ENCODE measurements around the gene EDDM3A. TPM values are rescaled to one million over a fixed set of nuclear protein-coding genes. Genes with fewer than 3 reads are reported as not detected.
A peak's percentile ranks its signal among the peaks of the same experiment; 100 is the strongest.

The EDDM3A gene
- total and polyA plus RNA-seq, 2 experiments from 2014 or later: not detected

- Mint-ChIP-seq H3K4me3 (no peak overlapping the region), H3K36me3 (ENCODE audit: low read depth) (peaks cover 65% of the 10 kb centered on the region), H3K4me1 (peaks cover 21% of the 10 kb centered on the region), H3K9me3 (no peaks in the 10 kb centered on the region), H3K27me3 (ENCODE audit: insufficient read depth, low read depth, poor library complexity) (peaks cover 8% of the 10 kb centered on the region), H3K27ac (peak overlapping the region; percentile 91)
- Histone ChIP-seq H3K4me1 (ENCODE audit: insufficient read depth) (no peaks in the 10 kb centered on the region), H4K20me1 (replicated peaks; ENCODE audit: insufficient read depth) (no peaks in the 10 kb centered on the region), H3K79me2 (replicated peaks; ENCODE audit: insufficient read depth) (no peaks in the 10 kb centered on the region), H3K36me3 (ENCODE audit: insufficient read depth) (no peaks in the 10 kb centered on the region), H3K27me3 (ENCODE audit: insufficient read depth) (no peaks in the 10 kb centered on the region), H3K4me2 (no peak overlapping the region), H2AFZ (no peak overlapping the region), H3F3A (replicated peaks; ENCODE audit: low read depth) (no peaks in the 10 kb centered on the region), H3K27ac (ENCODE audit: low read depth) (no peak overlapping the region), H3K9me2 (ENCODE audit: insufficient read depth) (no peaks in the 10 kb centered on the region), H3K4me3 (no peak overlapping the region)
- DNase-seq (ENCODE audit: low spot score) (no peak), ATAC-seq (no peak)
- no peak for TF ChIP-seq ZNF114 (CRISPR knock-in tag; IDR thresholded peaks at IDR 0.05)
- TF ChIP-seq JUNB (IDR thresholded peaks at IDR 0.05; ENCODE audit: unreplicated experiment): no peak
These were observed 47.7 kb upstream of the EDDM3A start for GRCh38 chr14:20698018-20698329.

GRCh38 chr14:20698934-20699333 lies 46.8 kb upstream of the EDDM3A start:
- peaks cover 21% of the 10 kb centered on the region for H3K4me1 Mint-ChIP-seq
- no peaks in the 10 kb centered on the region for H3K9me3 Mint-ChIP-seq
- no peak overlapping the region for H2AFZ ChIP-seq
- no peak overlapping the region for H3K27ac ChIP-seq (ENCODE audit: low read depth)
- no peak overlapping the region for H3K4me3 ChIP-seq
- no peak for TF ChIP-seq CTCF (conservative IDR thresholded peaks at IDR 0.05; ENCODE audit: low read depth in 2 of 2)
- TF ChIP-seq ETS1 (IDR thresholded peaks at IDR 0.05): no peak
- no peaks in the 10 kb centered on the region for H4K20me1 ChIP-seq (replicated peaks; ENCODE audit: insufficient read depth)
- H3K27me3 ChIP-seq (ENCODE audit: insufficient read depth): no peaks in the 10 kb centered on the region
- no peak overlapping the region for H3K4me2 ChIP-seq
- H3K4me1 ChIP-seq (ENCODE audit: insufficient read depth): no peaks in the 10 kb centered on the region
- no peaks in the 10 kb centered on the region for H3F3A ChIP-seq (replicated peaks; ENCODE audit: low read depth)
- H3K79me2 ChIP-seq (replicated peaks; ENCODE audit: insufficient read depth): no peaks in the 10 kb centered on the region
- peak overlapping the region; percentile 78 for H3K27ac Mint-ChIP-seq
- no peak overlapping the region for H3K4me3 Mint-ChIP-seq
- DNase-seq (ENCODE audit: low spot score) (no peak), ATAC-seq (no peak)
- peaks cover 2% of the 10 kb centered on the region for H3K27me3 Mint-ChIP-seq (ENCODE audit: insufficient read depth, low read depth, poor library complexity)
- peaks cover 56% of the 10 kb centered on the region for H3K36me3 Mint-ChIP-seq (ENCODE audit: low read depth)
- H3K9me2 ChIP-seq (ENCODE audit: insufficient read depth): no peaks in the 10 kb centered on the region
- H3K36me3 ChIP-seq (ENCODE audit: insufficient read depth): no peaks in the 10 kb centered on the region

- H3K36me3 ChIP-seq (ENCODE audit: insufficient read depth): no peaks in the 10 kb centered on the region
- no peaks in the 10 kb centered on the region for H3F3A ChIP-seq (replicated peaks; ENCODE audit: low read depth)
- H3K4me3 ChIP-seq: no peak overlapping the region
- H3K27ac ChIP-seq (ENCODE audit: low read depth): no peak overlapping the region
- DNase-seq (ENCODE audit: low spot score): no peak
- Mint-ChIP-seq H3K27me3 (ENCODE audit: insufficient read depth, low read depth, poor library complexity) (peaks cover 2% of the 10 kb centered on the region), H3K27ac (no peak overlapping the region), H3K4me1 (peaks cover 21% of the 10 kb centered on the region), H3K4me3 (no peak overlapping the region), H3K9me3 (no peaks in the 10 kb centered on the region), H3K36me3 (ENCODE audit: low read depth) (peaks cover 46% of the 10 kb centered on the region)
- H3K4me2 ChIP-seq: no peak overlapping the region
- no peaks in the 10 kb centered on the region for H3K4me1 ChIP-seq (ENCODE audit: insufficient read depth)
- no peak for ATAC-seq
- no peaks in the 10 kb centered on the region for H3K27me3 ChIP-seq (ENCODE audit: insufficient read depth)
- no peak overlapping the region for H2AFZ ChIP-seq
- H4K20me1 ChIP-seq (replicated peaks; ENCODE audit: insufficient read depth): no peaks in the 10 kb centered on the region
- H3K9me2 ChIP-seq (ENCODE audit: insufficient read depth): no peaks in the 10 kb centered on the region
- H3K79me2 ChIP-seq (replicated peaks; ENCODE audit: insufficient read depth): no peaks in the 10 kb centered on the region
- TF ChIP-seq REST (IDR thresholded peaks at IDR 0.05; ENCODE audit: unreplicated experiment) (no peak), POLR2AphosphoS5 (IDR thresholded peaks at IDR 0.05; ENCODE audit: low read depth) (no peak), ZNF331 (CRISPR knock-in tag; IDR thresholded peaks at IDR 0.05; ENCODE audit: low read depth) (no peak), EZH2 (IDR thresholded peaks at IDR 0.05; ENCODE audit: low read depth, unreplicated experiment) (no peak), CREB1 (CRISPR knock-in tag; IDR thresholded peaks at IDR 0.05; ENCODE audit: low read depth) (no peak), STAT1 (IDR thresholded peaks at IDR 0.05; ENCODE audit: unreplicated experiment) (no peak), ZNF114 (CRISPR knock-in tag; IDR thresholded peaks at IDR 0.05) (no peak), EZH2phosphoT487 (IDR thresholded peaks at IDR 0.05; ENCODE audit: unreplicated experiment) (no peak), JUNB (IDR thresholded peaks at IDR 0.05; ENCODE audit: unreplicated experiment) (no peak), CTCF (conservative IDR thresholded peaks at IDR 0.05; ENCODE audit: low read depth in 2 of 2) (no peak), NANOG (IDR thresholded peaks at IDR 0.05; ENCODE audit: borderline replicate concordance) (no peak)
These were observed 45.8 kb upstream of the EDDM3A start for GRCh38 chr14:20699931-20700330.
